HEK293 (cell line): ENCODE data around the gene PRR11.

ENCODE experiments used
- BCL11A ChIP-seq: fragments of 450-650 bp; formaldehyde crosslinking; IDR thresholded peaks from 2 replicates; pipeline ENCODE4 v1.5.1; 2016; ENCODE audit warnings: low read depth, missing biosample characterization, missing genetic modification characterization
- INSM2 ChIP-seq: fragments of 450-650 bp; formaldehyde crosslinking; IDR thresholded peaks from 2 replicates; pipeline ENCODE4 v1.5.1; 2016; ENCODE audit warnings: missing biosample characterization, missing genetic modification characterization
- SP7 ChIP-seq: fragments of 450-650 bp; formaldehyde crosslinking; IDR thresholded peaks from 2 replicates; pipeline ENCODE4 v1.5.1; 2016; ENCODE audit warnings: missing biosample characterization, missing genetic modification characterization
- ZBTB10 ChIP-seq: fragments of 450-650 bp; formaldehyde crosslinking; IDR thresholded peaks from 2 replicates; pipeline ENCODE4 v1.5.1; 2016; ENCODE audit warnings: missing biosample characterization, missing genetic modification characterization
- ZBTB26 ChIP-seq: fragments of 450-650 bp; formaldehyde crosslinking; optimal IDR thresholded peaks from 2 replicates; pipeline ENCODE3; 2016; ENCODE audit warnings: missing biosample characterization, mild to moderate bottlenecking, missing genetic modification characterization
- ZBTB44 ChIP-seq: fragments of 450-650 bp; IDR thresholded peaks from 2 replicates; pipeline ENCODE4 v1.5.1; 2018; ENCODE audit warnings: missing biosample characterization, mild to moderate bottlenecking, missing genetic modification characterization
- ZFP37 ChIP-seq: fragments of 450-650 bp; formaldehyde crosslinking; IDR thresholded peaks from 2 replicates; pipeline ENCODE4 v1.5.1; 2016; ENCODE audit warnings: missing biosample characterization, missing genetic modification characterization
- ZIC2 ChIP-seq: fragments of 450-650 bp; formaldehyde crosslinking; IDR thresholded peaks from 2 replicates; pipeline ENCODE4 v1.5.1; 2016; ENCODE audit warnings: missing biosample characterization, missing genetic modification characterization
- ZNF10 ChIP-seq: fragments of 450-650 bp; formaldehyde crosslinking; IDR thresholded peaks from 2 replicates; pipeline ENCODE4 v1.5.1; 2017; ENCODE audit warnings: missing biosample characterization, missing genetic modification characterization
- ZNF155 ChIP-seq: fragments of 450-650 bp; formaldehyde crosslinking; IDR thresholded peaks from 2 replicates; pipeline ENCODE4 v1.5.1; 2016; ENCODE audit warnings: missing biosample characterization, missing genetic modification characterization
- ZNF248 ChIP-seq: fragments of 450-650 bp; formaldehyde crosslinking; IDR thresholded peaks from 2 replicates; pipeline ENCODE4 v1.5.1; 2017; ENCODE audit warnings: missing biosample characterization, missing genetic modification characterization
- ZNF518A ChIP-seq: fragments of 450-650 bp; formaldehyde crosslinking; conservative IDR thresholded peaks from 2 replicates; pipeline ENCODE4 v1.5.1; 2016; ENCODE audit warnings: low read depth, missing biosample characterization, missing genetic modification characterization
- ZNF521 ChIP-seq: fragments of 450-650 bp; formaldehyde crosslinking; IDR thresholded peaks from 2 replicates; pipeline ENCODE4 v1.5.1; 2017; ENCODE audit warnings: missing biosample characterization, mild to moderate bottlenecking, missing genetic modification characterization
- ZNF664 ChIP-seq: fragments of 450-650 bp; formaldehyde crosslinking; IDR thresholded peaks from 2 replicates; pipeline ENCODE4 v1.5.1; 2016; ENCODE audit warnings: missing biosample characterization, missing genetic modification characterization
- ZNF692 ChIP-seq: fragments of 450-650 bp; formaldehyde crosslinking; IDR thresholded peaks from 2 replicates; pipeline ENCODE4 v1.5.1; 2016; ENCODE audit warnings: missing biosample characterization, missing genetic modification characterization
- ZNF701 ChIP-seq: fragments of 450-650 bp; formaldehyde crosslinking; IDR thresholded peaks from 2 replicates; pipeline ENCODE4 v1.5.1; 2016; ENCODE audit warnings: missing biosample characterization, missing genetic modification characterization
- ZNF704 ChIP-seq: fragments of 450-650 bp; formaldehyde crosslinking; IDR thresholded peaks from 2 replicates; pipeline ENCODE4 v1.5.1; 2016; ENCODE audit warnings: missing biosample characterization, missing genetic modification characterization
- ZNF707 ChIP-seq: fragments of 450-650 bp; formaldehyde crosslinking; IDR thresholded peaks from 2 replicates; pipeline ENCODE4 v1.5.1; 2016; ENCODE audit warnings: missing biosample characterization, missing genetic modification characterization

The PRR11 gene

GRCh38 chr17:59154721-59155438, 666 bp upstream of the PRR11 start, which contains the start of gene SKA2 (continued):
- TF ChIP-seq ZBTB44 = 0 out of 2 replicates have a peak, but pooled peaks have one; percentile 4
- TF ChIP-seq ZIC2 = 0 out of 2 replicates have a peak, but pooled peaks have one; percentile 7
- TF ChIP-seq ZNF707 (tag by site-specific recombination) = no peak
- peak; percentile 47 for TF ChIP-seq ZBTB26
- peak; percentile 15; the same call in 1 of the 2 replicates for TF ChIP-seq ZNF692 (tag by site-specific recombination)
- no peak for TF ChIP-seq ZNF248
- TF ChIP-seq ZNF155 (tag by site-specific recombination) = no peak
- TF ChIP-seq ZFP37 = no peak; the same call in 1 of the 2 replicates
- TF ChIP-seq ZNF518A (tag by site-specific recombination) = peak; percentile 12; the same call in 1 of the 2 replicates
- peak; percentile 91 for TF ChIP-seq INSM2 (tag by site-specific recombination)
- TF ChIP-seq SP7 (tag by site-specific recombination) = 0 out of 2 replicates have a peak, but pooled peaks have one; percentile 77
- no peak for TF ChIP-seq BCL11A (tag by site-specific recombination)
- TF ChIP-seq ZNF701 (tag by site-specific recombination) = no peak
- no peak for TF ChIP-seq ZNF704 (tag by site-specific recombination)
- TF ChIP-seq ZNF664 (tag by site-specific recombination) = no peak
- TF ChIP-seq ZBTB10 (tag by site-specific recombination) = peak; percentile 49; the same call in 1 of the 2 replicates
- peak; percentile 50; the same call in 1 of the 2 replicates for TF ChIP-seq ZNF10 (tag by site-specific recombination)
- TF ChIP-seq ZNF521 (tag by site-specific recombination) = no peak
